CD4-positive, CD25-positive, alpha-beta regulatory T cell (primary cell): ENCODE results near the gene KLRC3. TPM values are rescaled to one million over a fixed set of nuclear protein-coding genes. Genes with fewer than 3 reads are reported as not detected.
"Not testable (repeated sequence)": the region's sequence is repeated elsewhere in the genome, so short reads cannot be mapped to it uniquely, and the experiment has no call there.

Source experiments
- ATAC-seq, 2 donors: fragments of 150-1000 bp; cut with Tn5 transposase; one replicate each; pipeline ENCODE4 v1.10.0; 2021; ENCODE audit warnings: low read depth in 2 of 2, moderate number of reproducible peaks in 2 of 2, moderate library complexity in 1 of 2
- DNase-seq, 3 donors: peaks; one replicate each; pipeline versions ENCODE4 v3.0.0 to v3.0.0-alpha.2; 2012 to 2022; ENCODE audit warnings: mixed read lengths in 1 of 3
- H3K27ac ChIP-seq: one replicate; pipeline ENCODE4 v1.7.0; 2013; ENCODE audit warnings: mild to moderate bottlenecking, low read length; ENCODE audit not compliant: insufficient read depth, poor library complexity, severe bottlenecking
- H3K27me3 ChIP-seq: one replicate; pipeline ENCODE4 v1.7.0; 2013; ENCODE audit warnings: low read length; ENCODE audit not compliant: control insufficient read depth, insufficient read depth
- H3K36me3 ChIP-seq: one replicate; pipeline ENCODE4 v1.7.0; 2013; ENCODE audit warnings: mild to moderate bottlenecking, low read length, moderate library complexity; ENCODE audit not compliant: control insufficient read depth, insufficient read depth
- H3K4me1 ChIP-seq: 2 replicates; pipeline ENCODE4 v1.7.0; 2013; ENCODE audit warnings: mild to moderate bottlenecking, low read length; ENCODE audit not compliant: insufficient read depth, control insufficient read depth, poor library complexity, severe bottlenecking
- H3K4me3 ChIP-seq: one replicate; pipeline ENCODE4 v1.7.0; 2013; ENCODE audit warnings: low read depth, mild to moderate bottlenecking, low read length, moderate library complexity
- H3K9me3 ChIP-seq, 2 experiments: 1 replicate in 1 of 2; 2 replicates in 1 of 2; pipeline ENCODE4 v1.7.0; 2013; ENCODE audit warnings: low read length in 2 of 2, mild to moderate bottlenecking in 1 of 2, moderate library complexity in 1 of 2; ENCODE audit not compliant: control insufficient read depth in 2 of 2
- H3K27ac Mint-ChIP-seq, 3 donors: one replicate each; pipeline ENCODE4 v1.8.0; 2020 to 2022; ENCODE audit warnings: mild to moderate bottlenecking in 3 of 3, mixed read lengths in 3 of 3, moderate library complexity in 2 of 3
- H3K27me3 Mint-ChIP-seq: one replicate; pipeline ENCODE4 v1.8.0; 2022; ENCODE audit warnings: mild to moderate bottlenecking, mixed read lengths
- H3K36me3 Mint-ChIP-seq: one replicate; pipeline ENCODE4 v1.8.0; 2020; ENCODE audit warnings: mixed read lengths
- H3K4me1 Mint-ChIP-seq, 4 donors: one replicate each; pipeline ENCODE4 v1.8.0; 2020 to 2022; ENCODE audit warnings: mixed read lengths in 4 of 4, mild to moderate bottlenecking in 1 of 4
- H3K4me3 Mint-ChIP-seq, 4 donors: one replicate each; pipeline ENCODE4 v1.8.0; 2020 to 2022; ENCODE audit warnings: mild to moderate bottlenecking in 4 of 4, mixed read lengths in 4 of 4, moderate library complexity in 3 of 4
- H3K9me3 Mint-ChIP-seq, 7 donors: one replicate each; pipeline ENCODE4 v1.8.0; 2020 to 2022; ENCODE audit warnings: mixed read lengths in 7 of 7, mild to moderate bottlenecking in 3 of 7, moderate library complexity in 2 of 7
- polyA plus RNA-seq, 4 donors: library from polyadenylated mRNA; unstranded; fragments of 300-500 nt; fragmentation: Illumina TruSeq; gene quantifications; one replicate each; pipeline ENCODE4 v1.2.3, GENCODE V29; 2021
- total RNA-seq: library from RNA; stranded (reverse); gene quantifications from one replicate; pipeline ENCODE4 v1.2.3, GENCODE V29; 2022

The KLRC3 gene
- total and polyA plus RNA-seq, 5 donors from 2014 or later, result not detected

DNA sequence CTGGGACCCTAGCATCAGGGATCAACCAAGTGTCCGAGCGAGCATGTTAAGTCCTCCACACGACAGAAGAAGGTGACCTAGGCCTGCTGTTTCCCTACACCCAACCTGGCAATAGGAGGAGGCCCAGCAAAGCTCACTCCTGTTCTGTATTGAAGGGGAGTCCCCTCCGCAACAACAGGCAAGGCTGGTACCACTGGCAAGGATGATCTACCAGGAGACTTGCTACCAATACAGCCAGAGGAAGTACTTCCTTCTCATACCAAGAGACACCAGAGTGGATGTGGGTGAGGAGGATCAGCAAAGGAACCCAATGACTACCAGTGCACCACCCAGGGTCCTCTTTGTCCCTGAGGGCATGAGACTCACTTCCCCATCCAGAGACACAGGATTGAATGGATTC lies 27.8 kb upstream of the KLRC3 start:
- H3K9me3 Mint-ChIP-seq, result peaks cover 0 to 1% (median 0%) of the 10 kb centered on the region in 7 donors
- DNase-seq, result peak in 1 of 3 donors; percentile 2
- H3K4me3 Mint-ChIP-seq, result no peak overlapping the region
- Histone ChIP-seq H3K27ac (no peak overlapping the region), H3K4me1 (no peaks in the 10 kb centered on the region), H3K36me3 (no peaks in the 10 kb centered on the region), H3K4me3 (no peak overlapping the region), H3K9me3 (no peaks in the 10 kb centered on the region), H3K27me3 (peaks cover 2% of the 10 kb centered on the region)
- H3K27ac Mint-ChIP-seq, result peak overlapping the region in 1 of 3 donors; percentile 27
- H3K36me3 Mint-ChIP-seq, result no peaks in the 10 kb centered on the region
- H3K4me1 Mint-ChIP-seq, result no peaks in the 10 kb centered on the region
- no peak for ATAC-seq
- peaks cover 12% of the 10 kb centered on the region for H3K27me3 Mint-ChIP-seq

DNA sequence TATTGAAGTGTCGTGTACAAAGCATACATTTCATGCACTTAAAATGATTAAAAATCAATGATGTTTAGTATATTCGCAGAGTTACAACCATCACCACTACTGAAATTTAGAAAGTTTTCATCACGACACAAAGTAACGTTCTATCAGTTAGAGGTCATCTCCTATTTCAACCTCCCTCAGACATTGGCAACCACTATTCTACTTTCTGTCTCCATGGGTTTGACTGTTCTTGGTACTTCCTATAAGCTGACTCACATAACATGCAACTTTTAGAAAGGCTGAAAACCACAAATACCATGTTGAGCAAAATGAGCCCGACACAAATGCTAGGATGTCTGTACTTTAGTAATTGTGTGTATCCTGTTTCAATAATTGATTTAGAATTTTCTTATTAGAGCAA lies 25.7 kb upstream of the KLRC3 start:
- H3K27ac Mint-ChIP-seq, DNase-seq, H3K27me3 ChIP-seq, ATAC-seq, H3K36me3 ChIP-seq, H3K27ac ChIP-seq, H3K9me3 ChIP-seq, H3K9me3 Mint-ChIP-seq, H3K36me3 Mint-ChIP-seq, H3K4me3 Mint-ChIP-seq, H3K4me3 ChIP-seq, H3K4me1 Mint-ChIP-seq, H3K27me3 Mint-ChIP-seq, H3K4me1 ChIP-seq: not testable (repeated sequence)

GRCh38 chr12:10441144-10441543 lies 20.7 kb upstream of the KLRC3 start:
- H3K36me3 Mint-ChIP-seq, H3K27me3 Mint-ChIP-seq, H3K36me3 ChIP-seq, H3K27me3 ChIP-seq, H3K4me3 ChIP-seq, H3K9me3 ChIP-seq, H3K9me3 Mint-ChIP-seq, H3K27ac Mint-ChIP-seq, H3K4me3 Mint-ChIP-seq, H3K4me1 Mint-ChIP-seq, ATAC-seq, H3K27ac ChIP-seq, DNase-seq, H3K4me1 ChIP-seq: not testable (repeated sequence)

GRCh38 chr12:10439608-10440274 lies 19.3 kb upstream of the KLRC3 start:
- not testable (repeated sequence) for H3K36me3 ChIP-seq, H3K4me3 Mint-ChIP-seq, H3K9me3 ChIP-seq, H3K27me3 ChIP-seq, H3K27ac Mint-ChIP-seq, H3K9me3 Mint-ChIP-seq, H3K27ac ChIP-seq, H3K4me1 ChIP-seq, H3K36me3 Mint-ChIP-seq, ATAC-seq, H3K4me3 ChIP-seq, H3K27me3 Mint-ChIP-seq, H3K4me1 Mint-ChIP-seq, DNase-seq

DNA sequence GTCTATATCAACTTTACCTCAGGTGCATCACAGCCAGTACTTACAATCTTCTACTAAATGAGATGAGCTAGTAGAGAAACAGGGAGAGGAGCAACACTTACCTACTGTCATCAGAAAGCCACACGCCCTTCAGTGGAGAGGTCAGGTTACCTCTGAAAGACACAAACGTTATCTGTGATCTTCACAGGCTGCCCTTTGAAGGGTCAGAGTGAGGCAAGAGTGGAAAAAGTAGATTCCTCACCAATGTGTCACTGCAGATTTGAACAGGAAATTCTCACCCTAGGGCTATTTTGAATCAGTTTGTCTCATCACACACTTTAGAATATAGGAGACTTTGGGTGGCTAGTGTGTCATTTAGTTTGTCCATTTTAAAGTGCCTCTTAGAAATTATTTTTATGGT lies 17.2 kb upstream of the KLRC3 start:
- not testable (repeated sequence) for H3K27ac Mint-ChIP-seq, H3K4me1 Mint-ChIP-seq, H3K4me3 ChIP-seq, H3K36me3 ChIP-seq, H3K9me3 Mint-ChIP-seq, H3K9me3 ChIP-seq, H3K36me3 Mint-ChIP-seq, H3K4me1 ChIP-seq, ATAC-seq, H3K27me3 Mint-ChIP-seq, H3K27ac ChIP-seq, DNase-seq, H3K27me3 ChIP-seq, H3K4me3 Mint-ChIP-seq

GRCh38 chr12:10435816-10436215 lies 15.4 kb upstream of the KLRC3 start, which contains the start of gene KLRC2:
TSS of gene KLRC2 (minus strand) at chr12:10436010. CDS start at chr12:10435986, 24 bp downstream.
- DNase-seq, H3K27ac ChIP-seq, H3K27me3 Mint-ChIP-seq, H3K4me1 Mint-ChIP-seq, H3K27me3 ChIP-seq, H3K4me3 Mint-ChIP-seq, H3K4me1 ChIP-seq, H3K9me3 Mint-ChIP-seq, H3K9me3 ChIP-seq, H3K27ac Mint-ChIP-seq, H3K4me3 ChIP-seq, ATAC-seq, H3K36me3 Mint-ChIP-seq, H3K36me3 ChIP-seq: not testable (repeated sequence)

- not testable (repeated sequence) for H3K27me3 ChIP-seq, H3K9me3 ChIP-seq, H3K36me3 Mint-ChIP-seq, H3K27ac Mint-ChIP-seq, ATAC-seq, H3K27me3 Mint-ChIP-seq, H3K4me3 Mint-ChIP-seq, H3K4me1 Mint-ChIP-seq, H3K4me3 ChIP-seq, DNase-seq, H3K4me1 ChIP-seq, H3K27ac ChIP-seq, H3K36me3 ChIP-seq, H3K9me3 Mint-ChIP-seq
Measured at GRCh38 chr12:10430623-10431022, 10.2 kb upstream of the KLRC3 start.

GRCh38 chr12:10425938-10426337 lies 5.5 kb upstream of the KLRC3 start:
- H3K27ac ChIP-seq, H3K4me3 Mint-ChIP-seq, H3K4me1 ChIP-seq, H3K9me3 Mint-ChIP-seq, H3K36me3 Mint-ChIP-seq, DNase-seq, ATAC-seq, H3K27me3 Mint-ChIP-seq, H3K4me3 ChIP-seq, H3K9me3 ChIP-seq, H3K4me1 Mint-ChIP-seq, H3K27me3 ChIP-seq, H3K36me3 ChIP-seq: not testable (repeated sequence)
- peak overlapping the region in 1 of 3 donors; percentile 63 for H3K27ac Mint-ChIP-seq
